GM10266 (cell line): ENCODE results near the gene LIPF.
"Not testable (repeated sequence)": the region's sequence is repeated elsewhere in the genome, so short reads cannot be mapped to it uniquely, and the experiment has no call there.

ENCODE experiments used
- DNase-seq: peaks from one replicate; pipeline ENCODE4 v3.0.0; 2012; ENCODE audit errors: extremely low spot score
- CTCF ChIP-seq: IDR thresholded peaks from 2 replicates; pipeline ENCODE4 v1.5.1; 2012; ENCODE audit warnings: mild to moderate bottlenecking, low read depth; ENCODE audit not compliant: control insufficient read depth, insufficient read depth; ENCODE audit errors: missing control alignments

Gene LIPF

GRCh38 chr10:88659725-88660597, 4.3 kb upstream of the LIPF start:
- TF ChIP-seq CTCF, result no peak
- DNase-seq, result no peak

GRCh38 chr10:88660598-88660884, 3.7 kb upstream of the LIPF start:
- no peak for DNase-seq
- TF ChIP-seq CTCF, result no peak

GRCh38 chr10:88661018-88661417, 3.2 kb upstream of the LIPF start:
- no peak for TF ChIP-seq CTCF
- DNase-seq, result no peak

GRCh38 chr10:88661577-88661976, 2.7 kb upstream of the LIPF start:
- TF ChIP-seq CTCF, result no peak
- DNase-seq, result no peak

GRCh38 chr10:88663153-88663552, 1.1 kb upstream of the LIPF start:
- not testable (repeated sequence) for DNase-seq

GRCh38 chr10:88668465-88668864, 4.2 kb downstream of the LIPF start:
- no peak for TF ChIP-seq CTCF
- no peak for DNase-seq

- TF ChIP-seq CTCF, result no peak
- DNase-seq, result peak; percentile 22
Observed at GRCh38 chr10:88670497-88670896, 6.3 kb downstream of the LIPF start.

GRCh38 chr10:88672041-88672440, 7.8 kb downstream of the LIPF start:
- TF ChIP-seq CTCF, result no peak

More at GRCh38 chr10:88672041-88672440, 7.8 kb downstream of the LIPF start:
- no peak for DNase-seq
